ENCODE data around the gene FES.
"Not testable (repeated sequence)": the region's sequence is repeated elsewhere in the genome, so short reads cannot be mapped to it uniquely, and the experiment has no call there.

FES gene

GRCh38 chr15:90883976-90884718 lies at the start of gene FES:
FES (plus strand) TSS chr15:90884504; CDS start chr15:90885046, 542 bp downstream.
- DNase-seq: no peak

- no peak for DNase-seq
These were observed 49.7 kb upstream of the FES start for GRCh38 chr15:90834626-90835025.

- DNase-seq: no peak
These were observed 47.9 kb upstream of the FES start for GRCh38 chr15:90836296-90836871.

GRCh38 chr15:90837094-90837493 lies 47.2 kb upstream of the FES start:
- DNase-seq: no peak

- no peak for DNase-seq
These were observed 46.2 kb upstream of the FES start for GRCh38 chr15:90838139-90838538.

GRCh38 chr15:90838544-90838943 lies 45.8 kb upstream of the FES start:
- DNase-seq: no peak

GRCh38 chr15:90839187-90840071 lies 44.9 kb upstream of the FES start:
- no peak for DNase-seq

GRCh38 chr15:90840157-90840855 lies 44.0 kb upstream of the FES start:
- DNase-seq: no peak

- no peak for DNase-seq
These were observed 43.4 kb upstream of the FES start for GRCh38 chr15:90840954-90841353.

- DNase-seq: no peak
These were observed 39.6 kb upstream of the FES start for GRCh38 chr15:90844696-90845095.

- DNase-seq: no peak
These were observed 38.9 kb upstream of the FES start for GRCh38 chr15:90845201-90845949.

GRCh38 chr15:90849424-90849823 lies 34.9 kb upstream of the FES start:
- not testable (repeated sequence) for DNase-seq

- no peak for DNase-seq
These were observed 33.2 kb upstream of the FES start for GRCh38 chr15:90851114-90851513.

GRCh38 chr15:90851940-90852339 lies 32.4 kb upstream of the FES start:
- DNase-seq: no peak

GRCh38 chr15:90855139-90855538 lies 29.2 kb upstream of the FES start:
- DNase-seq: no peak

- no peak for DNase-seq
These were observed 27.0 kb upstream of the FES start for GRCh38 chr15:90857337-90857736.

GRCh38 chr15:90857883-90858443 lies 26.3 kb upstream of the FES start:
- DNase-seq: no peak

GRCh38 chr15:90859234-90860131 lies 24.8 kb upstream of the FES start:
- no peak for DNase-seq

- no peak for DNase-seq
These were observed 23.9 kb upstream of the FES start for GRCh38 chr15:90860450-90860849.

GRCh38 chr15:90860942-90861675 lies 23.2 kb upstream of the FES start:
- DNase-seq: no peak

All from cerebellar nuclear complex (tissue), 1 donor.